ENCODE measurements around the gene TARS1. TPM values are rescaled to one million over a fixed set of nuclear protein-coding genes. Genes with fewer than 3 reads are reported as not detected.

The TARS1 gene
- total RNA-seq, 1 experiment from 2014 or later = 324 TPM

- Histone ChIP-seq H3K9me3 (ENCODE audit: low read depth, low read length, poor library complexity, severe bottlenecking) (no peaks in the 10 kb centered on the region), H3K36me3 (ENCODE audit: insufficient read depth, low read length, poor library complexity, severe bottlenecking) (peaks cover 55% of the 10 kb centered on the region), H3K4me3 (ENCODE audit: low read depth, low read length, poor library complexity, severe bottlenecking) (no peak overlapping the region), H3K27ac (ENCODE audit: low read depth, low read length, poor library complexity, severe bottlenecking) (no peak overlapping the region), H3K27me3 (replicated peaks; ENCODE audit: insufficient read depth, low read depth, low read length, poor library complexity) (no peaks in the 10 kb centered on the region), H3K4me1 (ENCODE audit: insufficient read depth, low read length, poor library complexity, severe bottlenecking) (peaks cover 14% of the 10 kb centered on the region)
- TF ChIP-seq EZH2 (IDR thresholded peaks at IDR 0.05; ENCODE audit: borderline replicate concordance, low read depth, low read length, poor library complexity, severe bottlenecking) = no peak
- TF ChIP-seq, protein P1, sequence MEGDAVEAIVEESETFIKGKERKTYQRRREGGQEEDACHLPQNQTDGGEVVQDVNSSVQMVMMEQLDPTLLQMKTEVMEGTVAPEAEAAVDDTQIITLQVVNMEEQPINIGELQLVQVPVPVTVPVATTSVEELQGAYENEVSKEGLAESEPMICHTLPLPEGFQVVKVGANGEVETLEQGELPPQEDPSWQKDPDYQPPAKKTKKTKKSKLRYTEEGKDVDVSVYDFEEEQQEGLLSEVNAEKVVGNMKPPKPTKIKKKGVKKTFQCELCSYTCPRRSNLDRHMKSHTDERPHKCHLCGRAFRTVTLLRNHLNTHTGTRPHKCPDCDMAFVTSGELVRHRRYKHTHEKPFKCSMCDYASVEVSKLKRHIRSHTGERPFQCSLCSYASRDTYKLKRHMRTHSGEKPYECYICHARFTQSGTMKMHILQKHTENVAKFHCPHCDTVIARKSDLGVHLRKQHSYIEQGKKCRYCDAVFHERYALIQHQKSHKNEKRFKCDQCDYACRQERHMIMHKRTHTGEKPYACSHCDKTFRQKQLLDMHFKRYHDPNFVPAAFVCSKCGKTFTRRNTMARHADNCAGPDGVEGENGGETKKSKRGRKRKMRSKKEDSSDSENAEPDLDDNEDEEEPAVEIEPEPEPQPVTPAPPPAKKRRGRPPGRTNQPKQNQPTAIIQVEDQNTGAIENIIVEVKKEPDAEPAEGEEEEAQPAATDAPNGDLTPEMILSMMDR (conservative IDR thresholded peaks at IDR 0.05; ENCODE audit: low read depth, low read length) = no peak
- DNase-seq (ENCODE audit: low spot score) = no peak
- ChIA-PET POLR2A (ENCODE audit: low non-redundant PET) (no interaction called here), CTCF (no interaction called here)
- intact Hi-C loops (cut with micrococcal nuclease; ENCODE audit: unreplicated experiment) = no loop called here
- no TSS peak for BruUV-seq (replicated peaks)
Measured at GRCh38 chr5:33444542-33444941, 3.8 kb downstream of the TARS1 start.

- DNase-seq (ENCODE audit: low spot score) = no peak
- ChIA-PET CTCF (no interaction called here), POLR2A (ENCODE audit: low non-redundant PET) (no interaction called here)
- Histone ChIP-seq H3K9me3 (ENCODE audit: low read depth, low read length, poor library complexity, severe bottlenecking) (no peaks in the 10 kb centered on the region), H3K27me3 (replicated peaks; ENCODE audit: insufficient read depth, low read depth, low read length, poor library complexity) (no peaks in the 10 kb centered on the region), H3K4me3 (ENCODE audit: low read depth, low read length, poor library complexity, severe bottlenecking) (no peak overlapping the region), H3K4me1 (ENCODE audit: insufficient read depth, low read length, poor library complexity, severe bottlenecking) (peaks cover 14% of the 10 kb centered on the region), H3K27ac (ENCODE audit: low read depth, low read length, poor library complexity, severe bottlenecking) (no peak overlapping the region), H3K36me3 (ENCODE audit: insufficient read depth, low read length, poor library complexity, severe bottlenecking) (peaks cover 68% of the 10 kb centered on the region)
- intact Hi-C loops (cut with micrococcal nuclease; ENCODE audit: unreplicated experiment) = no loop called here
- TF ChIP-seq EZH2 (IDR thresholded peaks at IDR 0.05; ENCODE audit: borderline replicate concordance, low read depth, low read length, poor library complexity, severe bottlenecking) = no peak
- TF ChIP-seq, protein P1 (conservative IDR thresholded peaks at IDR 0.05; ENCODE audit: low read depth, low read length) = no peak
- no TSS peak for BruUV-seq (replicated peaks)
Measured at GRCh38 chr5:33445798-33446197, 5.0 kb downstream of the TARS1 start.

GRCh38 chr5:33448118-33448517 is 7.4 kb downstream of the TARS1 start:
- Histone ChIP-seq H3K36me3 (ENCODE audit: insufficient read depth, low read length, poor library complexity, severe bottlenecking) (peaks cover 88% of the 10 kb centered on the region), H3K27ac (ENCODE audit: low read depth, low read length, poor library complexity, severe bottlenecking) (no peak overlapping the region), H3K27me3 (replicated peaks; ENCODE audit: insufficient read depth, low read depth, low read length, poor library complexity) (no peaks in the 10 kb centered on the region), H3K4me1 (ENCODE audit: insufficient read depth, low read length, poor library complexity, severe bottlenecking) (peaks cover 14% of the 10 kb centered on the region), H3K9me3 (ENCODE audit: low read depth, low read length, poor library complexity, severe bottlenecking) (no peaks in the 10 kb centered on the region), H3K4me3 (ENCODE audit: low read depth, low read length, poor library complexity, severe bottlenecking) (no peak overlapping the region)
- POLR2A ChIA-PET (ENCODE audit: low non-redundant PET) = no interaction called here
- DNase-seq (ENCODE audit: low spot score) = no peak
- TF ChIP-seq EZH2 (IDR thresholded peaks at IDR 0.05; ENCODE audit: borderline replicate concordance, low read depth, low read length, poor library complexity, severe bottlenecking) = no peak
- TF ChIP-seq, protein P1 (conservative IDR thresholded peaks at IDR 0.05; ENCODE audit: low read depth, low read length) = no peak
- intact Hi-C loops (cut with micrococcal nuclease; ENCODE audit: unreplicated experiment) = no loop called here
- CTCF ChIA-PET = no interaction called here
- BruUV-seq (replicated peaks) = no TSS peak

Measured in A673 (cell line).